GM12801 (cell line): ENCODE measurements around the gene USP25.

Source experiments
- TF ChIP-seq, protein P1 (sequence below): IDR thresholded peaks from one replicate; pipeline ENCODE4 v1.5.1; 2011; ENCODE audit warnings: control low read depth; ENCODE audit not compliant: insufficient read length; ENCODE audit errors: extremely low read depth

Gene USP25, protein sequence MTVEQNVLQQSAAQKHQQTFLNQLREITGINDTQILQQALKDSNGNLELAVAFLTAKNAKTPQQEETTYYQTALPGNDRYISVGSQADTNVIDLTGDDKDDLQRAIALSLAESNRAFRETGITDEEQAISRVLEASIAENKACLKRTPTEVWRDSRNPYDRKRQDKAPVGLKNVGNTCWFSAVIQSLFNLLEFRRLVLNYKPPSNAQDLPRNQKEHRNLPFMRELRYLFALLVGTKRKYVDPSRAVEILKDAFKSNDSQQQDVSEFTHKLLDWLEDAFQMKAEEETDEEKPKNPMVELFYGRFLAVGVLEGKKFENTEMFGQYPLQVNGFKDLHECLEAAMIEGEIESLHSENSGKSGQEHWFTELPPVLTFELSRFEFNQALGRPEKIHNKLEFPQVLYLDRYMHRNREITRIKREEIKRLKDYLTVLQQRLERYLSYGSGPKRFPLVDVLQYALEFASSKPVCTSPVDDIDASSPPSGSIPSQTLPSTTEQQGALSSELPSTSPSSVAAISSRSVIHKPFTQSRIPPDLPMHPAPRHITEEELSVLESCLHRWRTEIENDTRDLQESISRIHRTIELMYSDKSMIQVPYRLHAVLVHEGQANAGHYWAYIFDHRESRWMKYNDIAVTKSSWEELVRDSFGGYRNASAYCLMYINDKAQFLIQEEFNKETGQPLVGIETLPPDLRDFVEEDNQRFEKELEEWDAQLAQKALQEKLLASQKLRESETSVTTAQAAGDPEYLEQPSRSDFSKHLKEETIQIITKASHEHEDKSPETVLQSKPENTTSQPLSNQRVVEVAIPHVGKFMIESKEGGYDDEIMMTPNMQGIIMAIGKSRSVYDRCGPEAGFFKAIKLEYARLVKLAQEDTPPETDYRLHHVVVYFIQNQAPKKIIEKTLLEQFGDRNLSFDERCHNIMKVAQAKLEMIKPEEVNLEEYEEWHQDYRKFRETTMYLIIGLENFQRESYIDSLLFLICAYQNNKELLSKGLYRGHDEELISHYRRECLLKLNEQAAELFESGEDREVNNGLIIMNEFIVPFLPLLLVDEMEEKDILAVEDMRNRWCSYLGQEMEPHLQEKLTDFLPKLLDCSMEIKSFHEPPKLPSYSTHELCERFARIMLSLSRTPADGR

DNA sequence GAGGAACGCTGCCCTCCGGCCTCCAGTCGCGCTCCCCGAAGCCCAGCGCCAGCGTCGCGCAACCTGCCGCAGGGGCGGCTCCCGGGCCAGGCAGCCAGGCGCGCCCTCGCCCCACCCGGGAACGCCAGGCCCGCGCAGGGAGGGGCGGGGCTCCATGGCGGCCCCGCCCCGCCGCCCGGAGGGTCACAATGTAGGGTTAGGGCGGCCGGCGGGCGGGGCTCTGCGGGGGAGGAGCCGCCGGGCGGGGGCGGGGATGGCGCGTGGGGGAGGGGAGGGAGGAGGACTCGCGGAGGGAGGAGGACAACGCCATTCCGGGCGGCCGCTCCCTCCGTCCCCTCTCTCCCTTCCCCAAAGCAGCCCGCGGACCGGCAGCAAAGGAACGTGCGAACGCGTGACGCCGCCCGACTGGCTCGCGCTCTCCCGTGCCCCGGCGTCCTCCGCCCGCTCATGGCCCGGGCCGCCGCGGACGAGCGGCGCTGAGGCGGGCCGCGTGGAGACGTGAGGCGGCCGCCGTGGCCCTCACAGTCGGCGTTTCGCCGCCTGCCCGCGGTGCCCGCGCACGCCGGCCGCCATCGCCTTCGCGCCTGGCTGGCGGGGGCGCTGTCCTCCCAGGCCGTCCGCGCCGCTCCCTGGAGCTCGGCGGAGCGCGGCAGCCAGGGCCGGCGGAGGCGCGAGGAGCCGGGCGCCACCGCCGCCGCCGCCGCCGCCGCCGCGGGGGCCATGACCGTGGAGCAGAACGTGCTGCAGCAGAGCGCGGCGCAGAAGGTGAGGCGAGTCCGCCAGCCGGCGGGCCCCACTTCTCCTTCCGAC is at the start of gene USP25:
USP25 (plus strand) TSS at position 309 of the 810 bp plus-strand sequence; CDS start at position 721, 412 bp downstream.
- TF ChIP-seq, protein P1, sequence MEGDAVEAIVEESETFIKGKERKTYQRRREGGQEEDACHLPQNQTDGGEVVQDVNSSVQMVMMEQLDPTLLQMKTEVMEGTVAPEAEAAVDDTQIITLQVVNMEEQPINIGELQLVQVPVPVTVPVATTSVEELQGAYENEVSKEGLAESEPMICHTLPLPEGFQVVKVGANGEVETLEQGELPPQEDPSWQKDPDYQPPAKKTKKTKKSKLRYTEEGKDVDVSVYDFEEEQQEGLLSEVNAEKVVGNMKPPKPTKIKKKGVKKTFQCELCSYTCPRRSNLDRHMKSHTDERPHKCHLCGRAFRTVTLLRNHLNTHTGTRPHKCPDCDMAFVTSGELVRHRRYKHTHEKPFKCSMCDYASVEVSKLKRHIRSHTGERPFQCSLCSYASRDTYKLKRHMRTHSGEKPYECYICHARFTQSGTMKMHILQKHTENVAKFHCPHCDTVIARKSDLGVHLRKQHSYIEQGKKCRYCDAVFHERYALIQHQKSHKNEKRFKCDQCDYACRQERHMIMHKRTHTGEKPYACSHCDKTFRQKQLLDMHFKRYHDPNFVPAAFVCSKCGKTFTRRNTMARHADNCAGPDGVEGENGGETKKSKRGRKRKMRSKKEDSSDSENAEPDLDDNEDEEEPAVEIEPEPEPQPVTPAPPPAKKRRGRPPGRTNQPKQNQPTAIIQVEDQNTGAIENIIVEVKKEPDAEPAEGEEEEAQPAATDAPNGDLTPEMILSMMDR: no peak

DNA sequence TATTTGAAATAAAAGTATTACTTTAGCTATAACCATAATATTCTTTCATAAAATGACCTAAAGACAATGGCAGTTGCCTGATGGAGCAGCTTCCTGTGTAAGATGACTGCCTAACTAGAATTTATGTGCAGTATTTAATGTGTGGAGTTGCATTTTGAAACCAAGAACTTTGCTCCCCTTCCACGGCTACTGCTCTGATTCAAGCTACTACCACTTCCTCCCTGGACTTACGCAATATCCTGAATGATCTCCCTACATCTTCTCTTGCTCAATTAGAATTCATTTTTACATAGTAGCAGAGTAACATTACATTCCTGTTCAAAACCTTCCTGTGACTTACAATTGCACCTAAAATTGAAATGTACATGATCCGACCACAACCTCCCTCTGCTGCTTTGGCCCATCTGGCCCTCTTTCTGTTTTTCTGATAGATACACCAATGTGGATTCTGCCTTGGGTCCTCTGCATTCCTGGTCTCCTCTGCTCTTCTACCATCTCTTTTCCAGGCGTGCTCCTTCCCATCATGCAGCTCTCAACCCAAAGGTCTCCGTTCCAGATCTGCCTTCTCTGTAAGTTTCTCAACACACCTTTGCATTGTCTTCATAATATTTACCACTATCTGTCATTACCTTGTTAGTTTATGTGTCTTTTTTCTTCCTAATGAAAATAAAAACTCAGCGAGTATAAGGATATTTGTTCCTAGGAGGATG is 47.4 kb upstream of the USP25 start:
- TF ChIP-seq, protein P1: no peak

DNA sequence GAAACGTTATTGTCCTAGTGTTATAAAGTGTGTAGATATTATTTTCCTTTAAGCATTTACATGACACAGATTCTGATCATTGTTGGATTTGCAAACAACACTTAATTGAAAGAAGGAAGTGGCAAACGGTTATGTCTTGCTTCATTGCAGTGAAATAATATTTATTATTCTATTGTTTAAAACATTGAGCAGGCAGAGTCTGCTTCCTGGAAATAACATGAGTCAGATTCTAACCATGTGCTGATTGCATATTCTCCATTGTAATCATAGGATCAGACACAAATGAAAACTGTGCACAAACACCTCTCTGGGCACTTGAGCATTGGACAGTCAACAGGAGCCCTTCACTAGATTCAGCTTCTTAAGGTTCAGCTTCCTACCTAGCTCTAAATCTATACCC is 46.8 kb upstream of the USP25 start:
- TF ChIP-seq, protein P1: no peak

DNA sequence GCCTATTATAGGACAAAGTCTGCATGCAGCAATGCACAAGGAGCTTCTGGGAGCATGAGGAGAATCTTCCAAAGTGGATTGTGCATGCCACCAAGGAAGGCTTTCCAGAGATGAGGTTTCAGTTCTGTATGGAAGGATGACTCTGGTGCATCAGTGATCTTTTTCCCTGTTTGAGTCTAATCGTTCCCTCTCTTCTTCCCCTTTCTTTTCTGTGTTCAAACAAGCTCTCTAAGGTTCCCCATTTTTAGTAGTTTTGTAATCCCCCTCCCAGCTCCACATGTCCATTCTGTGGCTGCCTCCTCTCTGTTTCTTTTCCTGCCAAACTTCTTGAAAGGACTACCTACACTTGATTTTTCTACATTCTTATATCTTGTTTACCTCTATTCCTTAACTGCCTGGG is 43.3 kb upstream of the USP25 start:
- TF ChIP-seq, protein P1: no peak

DNA sequence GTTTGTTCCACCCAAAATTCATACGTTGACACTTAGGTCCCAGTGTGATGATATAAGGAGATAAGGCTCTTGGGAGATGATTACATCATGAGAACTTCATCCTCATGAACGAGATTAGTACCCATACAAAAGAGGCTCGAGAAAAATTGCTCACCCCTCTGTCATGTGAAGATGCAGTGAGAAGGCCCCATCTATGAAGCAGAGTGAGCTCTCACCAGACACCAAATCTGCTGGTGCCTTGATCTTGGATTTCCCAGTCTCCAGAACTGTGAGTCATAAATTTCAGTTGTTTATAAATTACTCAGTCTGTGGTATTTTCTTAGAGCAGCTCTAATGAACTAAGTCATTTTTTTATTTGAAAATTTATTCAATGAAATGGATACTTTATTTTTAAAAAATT is 42.6 kb upstream of the USP25 start:
- TF ChIP-seq, protein P1: no peak

DNA sequence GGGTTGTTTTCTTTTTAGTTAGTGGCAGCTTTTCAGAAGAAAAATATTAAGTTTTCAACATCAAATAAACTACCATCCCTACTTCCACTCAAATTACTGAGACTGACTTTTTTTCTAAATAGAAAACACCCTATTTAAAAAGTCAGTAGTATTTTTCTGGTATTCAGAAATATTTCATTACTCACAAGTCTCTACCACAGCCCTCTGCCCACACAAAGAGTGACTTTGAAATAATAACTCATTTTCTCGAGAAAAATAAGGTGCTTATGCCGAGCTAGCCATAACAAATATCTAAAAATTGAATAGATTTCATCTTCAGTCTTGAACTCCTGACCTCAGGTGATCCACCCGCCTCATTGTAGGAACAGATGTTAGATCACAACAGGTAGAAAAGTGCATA is 41.8 kb upstream of the USP25 start:
- TF ChIP-seq, protein P1: no peak
